SK-N-MC (cell line): ENCODE measurements around the gene SVOPL.
"Not testable (repeated sequence)": the region's sequence is repeated elsewhere in the genome, so short reads cannot be mapped to it uniquely, and the experiment has no call there.

Experiments
- DNase-seq: peaks from one replicate; pipeline ENCODE4 v3.0.0-alpha.2; 2011; ENCODE audit warnings: low read depth, low spot score
- H3K27ac ChIP-seq: fragments of 200-600 bp; sonication (generic); 2 replicates; pipeline ENCODE4 v1.5.1; 2016; ENCODE audit warnings: mixed run types
- H3K36me3 ChIP-seq: fragments of 200-600 bp; sonication (generic); 2 replicates; pipeline ENCODE4 v1.6.1; 2017; ENCODE audit warnings: antibody characterized with exemption, low read length, mixed read lengths; ENCODE audit not compliant: insufficient read depth
- H3K4me3 ChIP-seq: fragments of 200-600 bp; sonication (generic); 2 replicates; pipeline ENCODE4 v1.5.1; 2016
- H3K9ac ChIP-seq: fragments of 200-600 bp; sonication (generic); 2 replicates; pipeline ENCODE4 v1.8.0; 2017; ENCODE audit warnings: mixed run types, mixed read lengths; ENCODE audit not compliant: insufficient read length
- H3K9me3 ChIP-seq: fragments of 200-600 bp; sonication (generic); 2 replicates; pipeline ENCODE4 v1.6.1; 2017; ENCODE audit warnings: low read depth, mild to moderate bottlenecking, antibody characterized with exemption, low read length, moderate library complexity, mixed read lengths
- EZH2 ChIP-seq: fragments of 200-600 bp; sonication (generic); IDR thresholded peaks from one replicate; pipeline ENCODE4 v1.6.1; 2017; ENCODE audit warnings: antibody characterized with exemption
- FOXP2 ChIP-seq: optimal IDR thresholded peaks from 2 replicates; pipeline ENCODE3; 2011; ENCODE audit warnings: mild to moderate bottlenecking, moderate library complexity; ENCODE audit not compliant: insufficient read depth; ENCODE audit errors: extremely low read length, control extremely low read depth
- POLR2AphosphoS5 ChIP-seq: IDR thresholded peaks from 2 replicates; pipeline ENCODE4 v1.6.1; 2012; ENCODE audit warnings: mild to moderate bottlenecking, low read depth, low read length, borderline replicate concordance

Gene SVOPL

DNA sequence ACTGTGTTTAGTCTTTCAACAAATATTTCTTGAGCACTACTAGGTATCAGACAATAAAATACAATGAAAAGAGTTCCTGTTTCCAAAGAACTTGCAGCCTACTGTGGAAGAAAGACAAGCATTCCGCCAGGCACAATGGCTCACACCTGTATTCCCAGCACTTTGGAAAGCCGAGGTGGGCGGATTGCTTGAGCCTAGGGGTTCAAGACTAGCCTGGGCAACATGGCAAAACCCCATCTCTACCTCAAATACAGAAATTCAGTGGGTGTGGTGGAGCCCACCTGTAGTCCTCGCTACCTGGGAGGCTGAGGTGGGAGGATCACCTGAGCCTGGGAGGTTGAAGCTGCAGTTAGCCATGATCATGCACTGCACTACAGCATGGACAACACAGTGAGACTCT, 6.1 kb downstream of the SVOPL start:
- H3K36me3 ChIP-seq: no peaks in the 10 kb centered on the region
- H3K4me3 ChIP-seq: no peak overlapping the region
- H3K9ac ChIP-seq: no peak overlapping the region
- no peak overlapping the region for H3K27ac ChIP-seq
- no peak for DNase-seq
- no peaks in the 10 kb centered on the region for H3K9me3 ChIP-seq
- TF ChIP-seq POLR2AphosphoS5: no peak
- no peak for TF ChIP-seq FOXP2

DNA sequence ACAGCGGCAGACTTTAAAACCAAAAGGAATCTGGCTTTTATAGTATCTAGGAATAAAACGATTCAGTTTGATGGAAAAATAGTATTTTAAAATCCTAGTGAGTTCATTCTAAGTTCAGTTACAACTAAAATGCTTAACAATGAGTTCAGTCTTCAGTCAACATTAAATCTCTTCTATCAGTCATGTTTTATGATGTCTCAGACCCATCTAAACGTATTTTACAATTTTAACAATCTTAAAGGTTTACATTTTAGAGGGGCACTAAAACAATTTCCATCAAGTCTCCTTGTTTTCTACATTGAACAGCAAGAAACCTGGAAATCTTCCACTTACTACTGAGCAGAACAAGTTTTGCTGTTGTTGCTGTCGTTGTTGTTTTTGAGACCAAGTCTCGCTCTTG, 10.0 kb downstream of the SVOPL start:
- H3K9ac ChIP-seq: no peak overlapping the region

DNA sequence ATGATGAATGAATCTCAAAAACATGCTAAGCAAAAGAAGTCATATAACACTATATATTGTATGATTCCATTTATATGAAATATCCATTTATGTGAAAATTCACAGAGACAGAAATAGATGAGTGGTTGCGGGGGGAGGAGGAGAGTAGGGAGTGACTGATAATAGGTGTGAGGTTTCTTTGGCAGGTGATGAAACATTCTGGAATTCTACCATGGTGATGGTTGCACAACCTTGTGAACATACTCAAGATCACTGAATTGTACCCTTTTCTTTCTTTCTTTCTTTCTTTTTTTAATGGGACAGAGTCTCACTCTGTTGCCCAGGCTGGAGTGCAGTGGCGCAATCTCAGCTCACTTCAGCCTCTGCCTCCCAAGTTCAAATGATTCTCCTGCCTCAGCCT, 10.7 kb downstream of the SVOPL start:
- no peak overlapping the region for H3K9ac ChIP-seq
- H3K36me3 ChIP-seq: no peaks in the 10 kb centered on the region
- DNase-seq: no peak
- TF ChIP-seq FOXP2 (no peak), EZH2 (no peak), POLR2AphosphoS5 (no peak)
- no peak overlapping the region for H3K27ac ChIP-seq
- no peaks in the 10 kb centered on the region for H3K9me3 ChIP-seq
- H3K4me3 ChIP-seq: no peak overlapping the region

More for the DNA sequence above, 10.0 kb downstream of the SVOPL start:
- H3K36me3 ChIP-seq: no peaks in the 10 kb centered on the region
- no peak overlapping the region for H3K27ac ChIP-seq
- TF ChIP-seq POLR2AphosphoS5: no peak
- TF ChIP-seq FOXP2: no peak
- TF ChIP-seq EZH2: no peak
- H3K4me3 ChIP-seq: no peak overlapping the region
- no peaks in the 10 kb centered on the region for H3K9me3 ChIP-seq
- DNase-seq: no peak

DNA sequence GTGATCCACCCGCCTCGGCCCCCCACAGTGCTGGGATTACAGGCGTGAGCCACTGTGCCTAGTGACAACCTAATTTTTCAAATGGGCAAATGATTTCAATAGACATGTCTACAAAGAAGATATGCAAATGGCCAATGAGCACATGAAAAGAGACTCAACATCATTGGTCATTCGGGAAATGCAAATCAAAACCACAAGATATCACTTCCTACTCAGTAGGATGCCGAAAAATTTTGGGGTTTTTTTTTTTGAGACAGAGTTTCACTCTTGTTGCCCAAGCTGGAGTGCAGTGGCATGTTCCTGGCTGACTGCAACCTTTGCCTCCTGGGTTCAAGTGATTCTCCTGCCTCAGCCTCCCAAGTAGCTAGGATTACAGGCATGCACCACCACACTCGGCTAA, 13.1 kb downstream of the SVOPL start:
- not testable (repeated sequence) for H3K9ac ChIP-seq, H3K36me3 ChIP-seq, H3K9me3 ChIP-seq, DNase-seq, H3K4me3 ChIP-seq, H3K27ac ChIP-seq

DNA sequence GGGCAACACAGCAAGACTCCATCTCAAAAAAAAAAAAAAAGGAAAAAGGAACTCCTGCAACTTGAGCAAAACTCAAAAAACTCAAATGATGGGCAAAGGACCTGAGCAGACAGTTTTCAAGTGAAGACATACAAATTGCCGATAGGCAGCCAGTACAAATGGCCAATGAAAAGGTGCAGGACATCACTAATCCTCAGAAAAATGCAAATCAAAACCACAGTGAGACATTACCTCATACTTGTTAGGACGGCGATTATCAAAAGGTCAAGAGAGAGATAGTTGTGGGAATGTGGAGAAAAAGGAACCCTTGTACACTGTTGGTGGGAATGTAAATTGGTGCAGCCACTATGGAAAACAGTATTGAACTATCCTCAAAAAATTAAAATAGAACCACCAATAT, 16.8 kb downstream of the SVOPL start:
- TF ChIP-seq FOXP2: no peak
- TF ChIP-seq EZH2: no peak
- no peak for TF ChIP-seq POLR2AphosphoS5
- H3K27ac ChIP-seq: no peak overlapping the region
- DNase-seq: no peak
- no peaks in the 10 kb centered on the region for H3K9me3 ChIP-seq
- no peaks in the 10 kb centered on the region for H3K36me3 ChIP-seq
- H3K4me3 ChIP-seq: no peak overlapping the region
- no peak overlapping the region for H3K9ac ChIP-seq

DNA sequence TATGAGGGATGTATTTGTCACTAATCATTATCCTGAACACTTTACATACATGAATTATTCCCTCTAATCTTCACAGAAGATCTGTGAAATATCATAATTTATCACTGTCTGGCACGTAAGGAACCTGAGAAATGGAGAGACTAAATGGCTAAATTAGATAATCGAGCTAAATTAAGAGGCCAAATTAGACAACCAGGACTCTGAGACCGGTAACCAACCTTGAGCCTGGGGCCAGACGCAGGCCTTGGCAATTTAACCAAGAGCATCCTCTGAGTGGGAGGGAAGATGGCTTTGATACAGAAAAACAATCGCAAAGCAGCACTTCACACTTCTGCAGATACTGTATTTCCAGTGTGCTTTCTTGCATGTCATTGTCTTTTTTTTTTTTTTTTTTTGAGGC, 21.4 kb downstream of the SVOPL start:
- DNase-seq: no peak
- TF ChIP-seq POLR2AphosphoS5 (no peak), FOXP2 (no peak), EZH2 (no peak)
- Histone ChIP-seq H3K36me3 (no peaks in the 10 kb centered on the region), H3K4me3 (no peak overlapping the region), H3K9me3 (no peaks in the 10 kb centered on the region), H3K27ac (no peak overlapping the region), H3K9ac (no peak overlapping the region)

DNA sequence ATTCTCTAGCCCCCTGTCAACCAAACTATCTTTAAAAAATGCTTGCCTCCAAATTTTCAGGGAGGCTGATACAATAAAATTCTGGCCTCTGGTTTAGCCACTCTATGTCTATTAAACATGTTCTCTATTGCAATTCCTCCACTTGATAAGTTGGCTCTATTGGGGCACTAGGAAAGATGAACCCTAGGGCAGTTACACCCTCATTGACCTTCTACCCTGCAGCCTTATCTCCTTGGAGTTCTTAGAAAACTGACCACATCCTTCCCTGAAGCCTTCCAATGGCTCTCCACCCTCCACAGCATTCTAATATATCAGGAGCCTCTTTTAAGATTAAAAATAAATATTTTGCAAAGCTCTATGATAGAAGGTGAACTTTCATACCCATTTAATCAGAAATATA, 30.6 kb downstream of the SVOPL start:
- Histone ChIP-seq H3K4me3 (no peak overlapping the region), H3K27ac (no peak overlapping the region), H3K36me3 (no peaks in the 10 kb centered on the region), H3K9me3 (no peaks in the 10 kb centered on the region), H3K9ac (no peak overlapping the region)
- no peak for TF ChIP-seq EZH2
- TF ChIP-seq FOXP2: no peak
- no peak for TF ChIP-seq POLR2AphosphoS5
- no peak for DNase-seq

DNA sequence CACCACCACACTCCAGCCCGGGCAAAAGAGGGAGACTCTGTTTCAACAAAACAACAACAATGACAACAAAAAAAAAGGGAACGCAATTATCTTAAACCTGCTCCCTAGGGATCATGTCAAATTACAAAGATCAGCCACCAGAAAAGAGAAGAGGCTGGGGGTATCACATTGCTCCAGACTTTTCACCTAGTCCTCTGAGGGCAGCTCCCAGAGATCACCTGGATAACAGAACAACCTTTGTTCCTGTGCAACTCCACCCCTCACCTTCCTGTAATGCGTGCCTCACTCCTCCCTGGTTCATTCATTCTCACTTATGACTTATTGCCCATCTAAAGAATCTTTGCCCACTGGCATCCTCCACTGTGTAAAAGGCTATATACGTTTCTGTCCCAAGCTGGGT, 31.8 kb downstream of the SVOPL start:
- Histone ChIP-seq H3K36me3 (no peaks in the 10 kb centered on the region), H3K9me3 (no peaks in the 10 kb centered on the region), H3K9ac (no peak overlapping the region), H3K27ac (no peak overlapping the region), H3K4me3 (no peak overlapping the region)
- TF ChIP-seq POLR2AphosphoS5 (no peak), FOXP2 (no peak), EZH2 (no peak)
- no peak for DNase-seq

DNA sequence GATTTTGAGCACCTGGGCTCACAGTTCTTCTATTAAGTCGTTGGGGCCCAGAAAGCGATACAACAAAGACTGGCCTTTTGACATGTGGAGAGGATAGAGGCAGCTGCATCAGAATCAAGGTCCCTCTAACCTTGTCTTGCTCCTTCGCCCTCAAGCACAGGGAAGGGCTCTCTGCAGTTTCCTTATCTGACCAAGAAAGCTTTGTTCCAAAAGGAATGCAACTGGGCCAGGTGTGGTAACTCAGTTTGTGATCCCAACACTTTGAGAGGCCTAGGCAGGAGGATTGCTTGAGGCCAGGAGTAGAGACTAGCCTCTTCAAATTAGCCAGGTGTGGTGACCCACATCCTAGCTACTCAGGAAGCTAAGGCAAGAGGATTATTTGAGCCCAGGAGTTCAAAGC, 32.2 kb downstream of the SVOPL start:
- Histone ChIP-seq H3K4me3 (no peak overlapping the region), H3K9ac (no peak overlapping the region), H3K9me3 (no peaks in the 10 kb centered on the region), H3K27ac (no peak overlapping the region), H3K36me3 (no peaks in the 10 kb centered on the region)
- DNase-seq: no peak
- TF ChIP-seq POLR2AphosphoS5: no peak
- no peak for TF ChIP-seq FOXP2
- TF ChIP-seq EZH2: no peak
